ENCODE results near the gene SLC9A8.

SLC9A8 gene

GRCh38 chr20:49919461-49919860, 106.8 kb downstream of the SLC9A8 start:
- no peak for DNase-seq

GRCh38 chr20:49924247-49924646, 111.6 kb downstream of the SLC9A8 start:
- DNase-seq, result no peak

- no peak for DNase-seq
These were observed 113.3 kb downstream of the SLC9A8 start for GRCh38 chr20:49925901-49926454.

GRCh38 chr20:49928411-49929141, 115.9 kb downstream of the SLC9A8 start:
- peak; percentile 88 for DNase-seq

- DNase-seq, result no peak
These were observed 116.5 kb downstream of the SLC9A8 start for GRCh38 chr20:49929142-49929494.

GRCh38 chr20:49935746-49936152, 123.1 kb downstream of the SLC9A8 start:
- no peak for DNase-seq

GRCh38 chr20:49936153-49937026, 123.8 kb downstream of the SLC9A8 start, which contains the start of gene RNF114:
TSS of gene RNF114 (plus strand) at chr20:49936397. CDS start at chr20:49936413, 16 bp downstream.
- DNase-seq, result peak; percentile 94

GRCh38 chr20:49937027-49937929, 124.7 kb downstream of the SLC9A8 start:
- DNase-seq, result no peak

- DNase-seq, result no peak
These were observed 125.8 kb downstream of the SLC9A8 start for GRCh38 chr20:49938173-49939163.

GRCh38 chr20:49941456-49941855, 128.8 kb downstream of the SLC9A8 start:
- no peak for DNase-seq
